Thyroid gland (tissue), 4 donors: ENCODE measurements around the gene AFF2. TPM values are rescaled to one million over a fixed set of nuclear protein-coding genes. Genes with fewer than 3 reads are reported as not detected.

Source experiments
- DNase-seq, 2 donors: peaks; one replicate each; pipeline ENCODE4 v3.0.0-alpha.2; 2019
- H3K27ac ChIP-seq, 3 donors: fragments of 200-600 bp; sonication (generic); 1 replicate in 2 of 3; 2 replicates in 1 of 3; pipeline ENCODE4 v1.5.1; 2016 to 2019; ENCODE audit warnings: mild to moderate bottlenecking in 1 of 3, moderate library complexity in 1 of 3
- H3K27me3 ChIP-seq: fragments of 200-600 bp; sonication (generic); one replicate; pipeline ENCODE4 v1.5.1; 2019
- H3K36me3 ChIP-seq, 2 donors: fragments of 200-600 bp; sonication (generic); one replicate each; pipeline ENCODE4 v1.5.1; 2016 to 2019
- H3K4me1 ChIP-seq, 2 donors: fragments of 200-600 bp; sonication (generic); one replicate each; pipeline ENCODE4 v1.5.1; 2017 to 2019
- H3K4me3 ChIP-seq, 3 donors: fragments of 200-600 bp; sonication (generic); replicated peaks in 1 of 3; 1 replicate in 2 of 3; 2 replicates in 1 of 3; pipeline ENCODE4 v1.5.1; 2016; ENCODE audit warnings: mild to moderate bottlenecking in 1 of 3
- H3K9me3 ChIP-seq: fragments of 200-600 bp; sonication (generic); one replicate; pipeline ENCODE4 v1.5.1; 2017
- CTCF ChIP-seq, 6 experiments: fragments of 200-600 bp in 3 of 6; fragments of 450-650 bp in 3 of 6; sonication (generic) in 3 of 6; IDR thresholded peaks; one replicate each; pipeline ENCODE4 v1.5.1; 2016 to 2019; ENCODE audit warnings: antibody characterized with exemption in 6 of 6, mild to moderate bottlenecking in 2 of 6, inconsistent platforms in 1 of 6, moderate library complexity in 1 of 6
- POLR2A ChIP-seq, 2 donors: fragments of 450-650 bp; IDR thresholded peaks; one replicate each; pipeline ENCODE4 v1.6.1; 2017; ENCODE audit warnings: antibody characterized with exemption in 2 of 2, mild to moderate bottlenecking in 2 of 2, moderate library complexity in 1 of 2
- WGBS, 2 donors: methylation state at CpG; one replicate each; pipeline ENCODE4 v1.1.5; 2017; 5-methylcytosine and 5-hydroxymethylcytosine counted together
- intact Hi-C: fragments of 100-400 bp; cut with DNase I; formaldehyde crosslinking; loops from one replicate; pipeline ENCODE4 v1.15.1; 2023
- total RNA-seq, 4 donors: library from RNA; depleted of rRNA; stranded (reverse); fragments of >200 nt; gene quantifications; one replicate each; pipeline ENCODE4 v1.2.3, GENCODE V29; 2016

Gene AFF2
- total RNA-seq, 4 donors from 2014 or later: 3.7 to 6.5 (median 4.4) TPM

GRCh38 chrX:148979786-148980185 is 479.4 kb downstream of the AFF2 start:
- 90% methylated on average over 4 of the region's 4 CpGs for WGBS, 2 donors
- no peaks in the 10 kb centered on the region for H3K4me1 ChIP-seq
- no peak overlapping the region for H3K27ac ChIP-seq
- intact Hi-C loops: no loop called here
- H3K9me3 ChIP-seq: no peaks in the 10 kb centered on the region
- no peak for TF ChIP-seq CTCF (IDR thresholded peaks at IDR 0.05)
- TF ChIP-seq POLR2A (IDR thresholded peaks at IDR 0.05): no peak
- H3K27me3 ChIP-seq: no peaks in the 10 kb centered on the region
- DNase-seq: no peak
- no peaks in the 10 kb centered on the region for H3K36me3 ChIP-seq
- H3K4me3 ChIP-seq: no peak overlapping the region

- H3K27ac ChIP-seq: no peak overlapping the region
- H3K4me3 ChIP-seq: no peak overlapping the region
- no peaks in the 10 kb centered on the region for H3K27me3 ChIP-seq
- H3K36me3 ChIP-seq: no peaks in the 10 kb centered on the region
- H3K4me1 ChIP-seq: no peaks in the 10 kb centered on the region
- H3K9me3 ChIP-seq: no peaks in the 10 kb centered on the region
- TF ChIP-seq POLR2A (IDR thresholded peaks at IDR 0.05): no peak
- no peak for TF ChIP-seq CTCF (IDR thresholded peaks at IDR 0.05)
- no peak for DNase-seq
- 79 to 93% methylated on average over 2 of the region's 2 CpGs for WGBS, 2 donors
- intact Hi-C loops: no loop called here
Measured at GRCh38 chrX:148984238-148984637, 483.8 kb downstream of the AFF2 start.

- Histone ChIP-seq H3K27me3 (no peaks in the 10 kb centered on the region), H3K27ac (no peak overlapping the region), H3K4me1 (no peaks in the 10 kb centered on the region), H3K4me3 (no peak overlapping the region), H3K9me3 (no peaks in the 10 kb centered on the region), H3K36me3 (no peaks in the 10 kb centered on the region)
- TF ChIP-seq POLR2A (IDR thresholded peaks at IDR 0.05) (no peak), CTCF (IDR thresholded peaks at IDR 0.05) (no peak)
- intact Hi-C loops: no loop called here
- DNase-seq: no peak
- WGBS, 2 donors: 74 to 89% methylated on average over 1 of the region's 1 CpG
Measured at GRCh38 chrX:148991502-148991901, 491.1 kb downstream of the AFF2 start.

- H3K9me3 ChIP-seq: no peaks in the 10 kb centered on the region
- no peak for DNase-seq
- WGBS, 2 donors: 78% methylated on average over 3 of the region's 3 CpGs; no CpG with 5 or more reads in 1 of the 2 donors
- no peak overlapping the region for H3K27ac ChIP-seq
- H3K4me3 ChIP-seq: no peak overlapping the region
- no peak for TF ChIP-seq POLR2A (IDR thresholded peaks at IDR 0.05)
- TF ChIP-seq CTCF (IDR thresholded peaks at IDR 0.05): no peak
- no peaks in the 10 kb centered on the region for H3K27me3 ChIP-seq
- H3K4me1 ChIP-seq: no peaks in the 10 kb centered on the region
- intact Hi-C loops: no loop called here
- no peaks in the 10 kb centered on the region for H3K36me3 ChIP-seq
Measured at GRCh38 chrX:148995661-148996060, 495.2 kb downstream of the AFF2 start.

GRCh38 chrX:149002320-149002719 is 501.9 kb downstream of the AFF2 start:
- no peak overlapping the region for H3K27ac ChIP-seq

More at GRCh38 chrX:149002320-149002719, 501.9 kb downstream of the AFF2 start:
- H3K4me3 ChIP-seq: no peak overlapping the region
- no peaks in the 10 kb centered on the region for H3K4me1 ChIP-seq
- no peak for DNase-seq
- intact Hi-C loops: no loop called here
- no peaks in the 10 kb centered on the region for H3K27me3 ChIP-seq
- no peaks in the 10 kb centered on the region for H3K9me3 ChIP-seq
- no peaks in the 10 kb centered on the region for H3K36me3 ChIP-seq
- TF ChIP-seq CTCF (IDR thresholded peaks at IDR 0.05) (no peak), POLR2A (IDR thresholded peaks at IDR 0.05) (no peak)
- WGBS, 2 donors: 78 to 83% methylated on average over 2 to 3 of the region's 3 CpGs
